Epithelial cell of esophagus (primary cell): ENCODE measurements around the gene ZC3H4.
"Not testable (repeated sequence)": the region's sequence is repeated elsewhere in the genome, so short reads cannot be mapped to it uniquely, and the experiment has no call there.

ENCODE experiments used
- DNase-seq: peaks from one replicate; pipeline ENCODE4 v3.0.0; 2010; ENCODE audit warnings: low read depth
- H3K4me3 ChIP-seq: 2 replicates; pipeline ENCODE4 v1.5.1; 2011; ENCODE audit warnings: mild to moderate bottlenecking, low read length, control low read depth
- TF ChIP-seq, protein P1 (sequence below): IDR thresholded peaks from 2 replicates; pipeline ENCODE4 v1.5.1; 2011; ENCODE audit warnings: low read depth, mild to moderate bottlenecking, low read length, control low read depth, inconsistent platforms; ENCODE audit not compliant: insufficient read depth; ENCODE audit errors: missing control alignments

ZC3H4 gene

DNA sequence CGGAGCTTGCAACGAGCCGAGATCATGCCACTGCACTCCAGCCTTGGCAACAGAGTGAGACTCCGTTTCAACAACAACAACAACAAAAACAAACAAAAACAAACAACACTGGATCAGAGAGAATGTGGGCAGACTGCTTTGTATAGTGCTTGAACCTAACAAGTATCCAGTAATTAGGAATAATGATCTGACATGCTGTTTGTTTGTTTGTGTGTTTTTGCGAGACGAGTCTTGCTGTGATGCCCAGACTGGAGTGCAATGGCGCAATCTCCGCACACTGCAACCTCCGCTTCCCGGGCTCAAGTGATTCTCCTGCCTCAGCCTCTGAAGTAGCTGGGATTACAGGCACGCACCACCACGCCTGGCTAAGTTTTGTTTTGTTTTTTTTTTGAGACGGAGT is 31.1 kb upstream of the ZC3H4 start:
- no peak for DNase-seq
- TF ChIP-seq, protein P1, sequence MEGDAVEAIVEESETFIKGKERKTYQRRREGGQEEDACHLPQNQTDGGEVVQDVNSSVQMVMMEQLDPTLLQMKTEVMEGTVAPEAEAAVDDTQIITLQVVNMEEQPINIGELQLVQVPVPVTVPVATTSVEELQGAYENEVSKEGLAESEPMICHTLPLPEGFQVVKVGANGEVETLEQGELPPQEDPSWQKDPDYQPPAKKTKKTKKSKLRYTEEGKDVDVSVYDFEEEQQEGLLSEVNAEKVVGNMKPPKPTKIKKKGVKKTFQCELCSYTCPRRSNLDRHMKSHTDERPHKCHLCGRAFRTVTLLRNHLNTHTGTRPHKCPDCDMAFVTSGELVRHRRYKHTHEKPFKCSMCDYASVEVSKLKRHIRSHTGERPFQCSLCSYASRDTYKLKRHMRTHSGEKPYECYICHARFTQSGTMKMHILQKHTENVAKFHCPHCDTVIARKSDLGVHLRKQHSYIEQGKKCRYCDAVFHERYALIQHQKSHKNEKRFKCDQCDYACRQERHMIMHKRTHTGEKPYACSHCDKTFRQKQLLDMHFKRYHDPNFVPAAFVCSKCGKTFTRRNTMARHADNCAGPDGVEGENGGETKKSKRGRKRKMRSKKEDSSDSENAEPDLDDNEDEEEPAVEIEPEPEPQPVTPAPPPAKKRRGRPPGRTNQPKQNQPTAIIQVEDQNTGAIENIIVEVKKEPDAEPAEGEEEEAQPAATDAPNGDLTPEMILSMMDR: no peak
- H3K4me3 ChIP-seq: no peak overlapping the region

- TF ChIP-seq, protein P1: no peak
- H3K4me3 ChIP-seq: no peak overlapping the region
- no peak for DNase-seq
Observed at GRCh38 chr19:47143322-47144073, 29.9 kb upstream of the ZC3H4 start.

DNA sequence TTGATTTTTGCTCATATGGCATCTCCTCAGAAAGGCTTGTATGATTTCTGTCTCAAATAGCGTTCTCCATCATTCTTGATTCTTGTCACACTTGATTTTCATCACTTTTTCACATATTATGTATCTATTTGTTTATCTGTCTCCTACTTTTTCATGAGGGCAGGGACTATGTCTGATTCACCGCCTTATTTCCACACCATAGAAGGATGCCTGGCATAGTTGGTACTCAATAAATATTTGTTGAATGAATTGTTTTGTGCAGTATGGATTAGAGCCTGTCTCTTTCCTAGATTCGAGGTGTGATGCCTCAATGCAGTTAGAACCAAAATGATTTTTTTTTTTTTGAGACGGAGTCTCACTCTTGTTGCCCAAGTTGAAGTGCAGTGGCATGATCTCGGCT is 29.2 kb upstream of the ZC3H4 start:
- TF ChIP-seq, protein P1: no peak
- DNase-seq: peak; percentile 46

GRCh38 chr19:47141695-47142094 is 28.1 kb upstream of the ZC3H4 start:
- TF ChIP-seq, protein P1: no peak
- no peak overlapping the region for H3K4me3 ChIP-seq
- no peak for DNase-seq

More for the DNA sequence above, 29.2 kb upstream of the ZC3H4 start:
- no peak overlapping the region for H3K4me3 ChIP-seq

- DNase-seq: not testable (repeated sequence)
Observed at GRCh38 chr19:47141252-47141651, 27.7 kb upstream of the ZC3H4 start.

DNA sequence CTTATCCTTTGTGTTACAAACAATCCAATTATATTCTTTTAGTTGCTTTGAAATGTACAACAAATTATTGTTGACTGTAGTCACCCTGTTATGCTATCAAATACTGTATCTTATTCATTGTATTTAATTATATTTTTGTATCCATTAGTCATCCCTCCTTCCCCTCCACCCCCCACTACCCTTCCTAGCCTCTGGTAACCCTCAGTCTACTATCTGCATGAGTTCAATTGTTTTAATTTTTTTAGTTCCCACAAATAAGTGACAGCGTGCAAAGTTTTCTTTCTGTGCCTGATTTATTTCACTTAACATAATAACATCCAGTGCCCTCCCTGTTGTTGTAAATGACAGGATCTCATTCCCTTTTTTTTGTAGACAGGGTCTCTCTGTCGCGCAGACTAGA is 21.6 kb upstream of the ZC3H4 start:
- TF ChIP-seq, protein P1: no peak
- no peak for DNase-seq
- H3K4me3 ChIP-seq: no peak overlapping the region

More at GRCh38 chr19:47141252-47141651, 27.7 kb upstream of the ZC3H4 start:
- not testable (repeated sequence) for H3K4me3 ChIP-seq

DNA sequence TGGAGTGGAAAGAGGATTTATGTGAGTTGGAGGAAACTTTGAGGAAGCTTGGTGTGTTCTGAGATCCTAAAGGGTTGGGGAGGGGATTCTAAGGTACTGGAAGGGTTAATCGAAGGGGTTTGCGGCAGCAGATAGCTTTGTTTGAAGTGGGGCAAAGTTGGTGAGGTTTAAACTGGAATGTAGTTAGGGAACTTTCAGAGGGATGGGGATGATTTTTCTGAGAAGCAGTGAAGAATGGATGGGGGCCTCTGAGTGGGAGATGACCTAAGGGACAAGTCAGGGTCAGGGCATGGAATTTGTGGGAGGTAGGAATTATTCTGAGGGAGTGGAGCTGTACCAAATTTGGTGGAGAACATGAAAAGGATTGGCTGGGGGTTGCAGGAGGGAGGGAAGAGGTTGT is 21.0 kb upstream of the ZC3H4 start:
- H3K4me3 ChIP-seq: no peak overlapping the region
- DNase-seq: no peak
- TF ChIP-seq, protein P1: no peak
